ENCODE results near the gene SLC27A2.

SLC27A2 gene

GRCh38 chr15:50244959-50245624 lies 63.1 kb downstream of the SLC27A2 start:
- no peak for DNase-seq

GRCh38 chr15:50246631-50247030 lies 64.6 kb downstream of the SLC27A2 start:
- no peak for DNase-seq

- DNase-seq: peak; percentile 47
Measured at GRCh38 chr15:50247819-50248655, 66.0 kb downstream of the SLC27A2 start.

- no peak for DNase-seq
Measured at GRCh38 chr15:50248994-50249582, 67.1 kb downstream of the SLC27A2 start.

- no peak for DNase-seq
Measured at GRCh38 chr15:50249704-50250103, 67.7 kb downstream of the SLC27A2 start.

- no peak for DNase-seq
Measured at GRCh38 chr15:50250760-50251394, 68.9 kb downstream of the SLC27A2 start.

GRCh38 chr15:50251638-50252182 lies 69.7 kb downstream of the SLC27A2 start:
- DNase-seq: no peak

- no peak for DNase-seq
Measured at GRCh38 chr15:50252556-50252955, 70.6 kb downstream of the SLC27A2 start.

- DNase-seq: no peak
Measured at GRCh38 chr15:50256188-50257041, 74.4 kb downstream of the SLC27A2 start.

- no peak for DNase-seq
Measured at GRCh38 chr15:50257332-50257731, 75.3 kb downstream of the SLC27A2 start.

- DNase-seq: no peak
Measured at GRCh38 chr15:50257924-50258323, 75.9 kb downstream of the SLC27A2 start.

- no peak for DNase-seq
Measured at GRCh38 chr15:50259276-50259675, 77.3 kb downstream of the SLC27A2 start.

- DNase-seq: no peak
Measured at GRCh38 chr15:50260969-50261496, 79.0 kb downstream of the SLC27A2 start.

- no peak for DNase-seq
Measured at GRCh38 chr15:50261981-50262380, 80.0 kb downstream of the SLC27A2 start.

- DNase-seq: no peak
Measured at GRCh38 chr15:50262533-50262932, 80.5 kb downstream of the SLC27A2 start.

- no peak for DNase-seq
Measured at GRCh38 chr15:50265620-50266019, 83.6 kb downstream of the SLC27A2 start, which contains the start of gene HDC. Gene HDC, minus strand, starts transcription at chr15:50265726. Its CDS starts 103 bp downstream, at chr15:50265623.

- no peak for DNase-seq
Measured at GRCh38 chr15:50267577-50267976, 85.6 kb downstream of the SLC27A2 start.

GRCh38 chr15:50275091-50275490 lies 93.1 kb downstream of the SLC27A2 start:
- no peak for DNase-seq

- DNase-seq: no peak
Measured at GRCh38 chr15:50275908-50276307, 93.9 kb downstream of the SLC27A2 start.

GRCh38 chr15:50277370-50277769 lies 95.4 kb downstream of the SLC27A2 start:
- no peak for DNase-seq

GRCh38 chr15:50278496-50278895 lies 96.5 kb downstream of the SLC27A2 start:
- no peak for DNase-seq

GRCh38 chr15:50280271-50280670 lies 98.3 kb downstream of the SLC27A2 start:
- no peak for DNase-seq
